Activated T-helper 1 cell treated with Interleukin-2 at 50 U/mL for 16 hours (primary cell): ENCODE data around the gene FTSJ3.

ENCODE experiments used
- DNase-seq: peaks from one replicate; pipeline ENCODE4 v3.0.0-alpha.2; 2020; ENCODE audit warnings: low read depth

The FTSJ3 gene

DNA sequence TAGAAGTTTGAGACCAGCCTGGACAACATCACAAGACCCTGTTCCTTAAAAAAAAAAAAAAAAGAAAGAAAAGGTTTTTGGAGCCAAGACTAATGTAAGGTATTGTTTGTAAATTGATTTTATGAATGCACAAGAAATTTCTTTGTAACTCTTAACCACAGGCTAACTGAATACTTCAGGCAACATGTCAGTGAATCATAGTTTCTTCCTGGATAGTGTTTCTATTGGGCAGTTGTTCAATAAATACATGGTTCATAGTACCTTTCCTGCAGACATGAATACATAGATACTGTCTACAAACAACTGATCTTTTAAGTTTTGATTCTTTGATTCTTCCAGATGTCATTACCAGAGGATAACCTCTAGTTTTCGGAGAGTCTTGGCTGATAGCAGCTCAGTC, 41.9 kb downstream of the FTSJ3 start:
- no peak for DNase-seq

DNA sequence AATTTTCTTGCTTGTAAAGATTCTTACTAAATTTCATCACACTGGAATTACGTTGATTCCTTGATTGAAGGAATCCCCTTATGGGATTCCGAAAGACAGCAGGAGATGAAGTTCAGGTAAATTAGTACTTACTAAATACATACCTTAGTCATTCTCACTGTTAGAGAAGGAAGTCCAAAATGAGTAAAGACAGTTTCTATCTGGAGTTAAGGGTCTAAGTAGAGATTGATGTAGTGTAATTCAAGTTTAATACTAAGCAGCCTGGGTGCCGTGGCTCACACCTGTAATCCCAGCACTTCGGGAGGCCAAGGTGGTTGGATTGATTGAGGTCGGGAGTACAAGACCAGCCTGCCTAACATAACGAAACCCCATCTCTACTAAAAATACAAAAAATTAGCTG, 43.9 kb downstream of the FTSJ3 start:
- no peak for DNase-seq

DNA sequence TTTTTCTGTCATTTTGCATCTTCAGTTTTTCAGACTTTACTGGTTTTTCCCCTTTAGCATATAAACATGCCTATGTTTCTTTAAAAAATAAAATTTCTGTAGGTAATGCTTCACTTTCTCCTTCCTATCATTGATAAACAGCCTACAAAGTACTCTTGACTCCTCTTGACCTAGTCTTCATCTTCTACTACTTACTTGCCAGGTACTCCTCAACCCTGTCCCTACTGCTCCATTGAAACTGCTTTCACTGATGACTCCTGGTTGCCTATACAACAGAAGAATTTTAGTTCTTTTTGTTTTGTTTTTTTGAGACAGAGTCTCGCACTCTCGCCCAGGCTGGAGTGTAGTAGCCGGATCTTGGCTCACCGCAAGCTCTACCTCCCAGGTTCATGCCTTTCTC, 46.5 kb downstream of the FTSJ3 start:
- DNase-seq = no peak

DNA sequence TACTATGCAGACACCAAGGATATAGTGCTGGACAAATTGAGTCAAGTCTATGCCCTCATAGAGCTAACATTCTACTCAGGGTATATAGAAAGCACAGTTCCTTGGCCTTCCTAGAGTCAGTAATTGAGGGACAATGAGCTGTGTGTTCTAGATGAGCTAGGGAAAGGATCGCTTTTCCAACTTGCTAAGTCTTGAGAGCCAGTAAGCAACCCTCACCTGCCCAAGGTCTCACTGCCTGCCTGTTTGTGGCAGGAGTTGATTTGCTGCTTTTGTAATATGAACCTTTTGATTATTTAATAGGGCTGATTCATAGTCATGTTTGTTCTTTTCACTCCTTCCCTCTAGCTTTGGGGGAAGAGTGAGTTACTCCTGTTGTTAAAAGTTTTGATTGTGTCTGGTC, 47.0 kb downstream of the FTSJ3 start:
- DNase-seq = no peak

DNA sequence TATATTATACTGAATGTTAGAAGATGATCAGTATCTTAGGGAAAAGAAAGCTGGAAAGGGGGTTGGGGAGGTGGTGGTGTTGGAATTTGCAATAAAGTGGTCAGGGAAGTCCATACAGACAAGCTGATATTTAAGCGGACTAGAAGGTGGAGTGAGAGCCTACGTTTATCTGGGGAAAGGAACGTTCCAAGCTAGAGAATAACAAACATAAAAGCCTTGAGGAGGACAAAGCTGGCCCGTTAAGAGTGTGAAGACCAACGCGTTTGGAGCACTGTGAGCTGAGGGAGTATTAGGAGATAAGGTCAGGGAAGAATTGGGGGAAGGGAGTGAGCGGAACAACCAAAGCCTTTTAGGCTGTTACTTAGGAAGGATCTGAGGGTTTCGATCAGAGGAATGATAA, 52.0 kb downstream of the FTSJ3 start:
- DNase-seq = no peak

DNA sequence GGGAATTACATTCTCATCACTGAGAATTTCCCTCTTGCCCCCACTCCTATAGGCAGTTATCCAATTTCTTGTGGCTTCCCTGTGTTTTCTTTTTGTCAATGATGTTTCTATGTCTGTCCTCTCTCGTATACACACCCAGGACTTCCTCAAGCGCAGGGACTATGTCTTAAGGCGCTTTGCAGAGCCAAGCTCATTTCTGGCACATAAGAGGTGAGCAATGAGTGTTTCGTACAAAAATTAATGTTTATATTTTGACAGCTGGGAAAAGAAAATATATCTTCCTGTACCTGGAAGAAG, 52.5 kb downstream of the FTSJ3 start:
- no peak for DNase-seq

DNA sequence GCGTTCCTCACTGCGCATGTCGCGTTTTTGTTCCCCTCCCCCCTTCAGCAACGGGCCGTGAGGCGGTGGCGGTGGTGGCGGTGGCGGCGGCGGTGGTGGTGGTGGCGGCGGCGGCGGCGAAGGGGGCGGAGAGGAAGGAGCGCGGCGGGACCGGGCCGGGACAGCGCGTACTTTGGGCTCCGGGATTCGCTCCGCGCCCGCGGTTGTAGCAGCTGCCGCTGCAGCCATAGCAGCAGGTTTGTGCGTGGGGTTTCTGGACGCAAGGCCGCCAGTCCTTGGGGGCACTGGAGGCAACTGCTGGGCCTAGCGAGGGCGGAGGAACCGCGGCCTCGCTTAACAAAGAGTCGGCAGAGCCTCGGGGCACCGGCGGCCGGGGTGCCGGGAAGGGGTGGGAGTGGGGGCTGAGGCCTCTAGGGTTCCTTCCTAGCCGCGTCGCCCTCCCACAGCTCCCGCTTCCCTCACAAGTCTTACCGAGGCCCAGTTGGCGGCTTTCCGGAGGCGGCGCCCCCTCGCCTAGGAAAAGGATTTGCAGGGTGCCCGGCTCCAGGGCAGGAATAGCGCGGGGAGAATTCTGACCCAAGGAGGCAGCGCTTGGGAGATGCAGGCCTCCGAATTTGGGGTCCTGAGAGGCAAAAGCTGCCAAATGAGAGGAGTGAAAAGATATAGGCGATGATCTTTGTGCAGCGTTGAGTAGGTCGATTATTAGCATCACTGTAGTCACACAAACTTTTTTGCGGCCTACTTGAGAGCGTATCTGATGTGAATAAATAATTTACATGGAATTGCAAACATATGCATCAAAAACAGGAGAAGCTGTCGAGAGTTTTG, 53.1 kb downstream of the FTSJ3 start, which contains the start of gene DDX42:
DDX42 (plus strand) TSS at position 30 of the 828 bp plus-strand sequence. CDS start 12,880 bp downstream, outside the sequence.
- peak; percentile 84 for DNase-seq

DNA sequence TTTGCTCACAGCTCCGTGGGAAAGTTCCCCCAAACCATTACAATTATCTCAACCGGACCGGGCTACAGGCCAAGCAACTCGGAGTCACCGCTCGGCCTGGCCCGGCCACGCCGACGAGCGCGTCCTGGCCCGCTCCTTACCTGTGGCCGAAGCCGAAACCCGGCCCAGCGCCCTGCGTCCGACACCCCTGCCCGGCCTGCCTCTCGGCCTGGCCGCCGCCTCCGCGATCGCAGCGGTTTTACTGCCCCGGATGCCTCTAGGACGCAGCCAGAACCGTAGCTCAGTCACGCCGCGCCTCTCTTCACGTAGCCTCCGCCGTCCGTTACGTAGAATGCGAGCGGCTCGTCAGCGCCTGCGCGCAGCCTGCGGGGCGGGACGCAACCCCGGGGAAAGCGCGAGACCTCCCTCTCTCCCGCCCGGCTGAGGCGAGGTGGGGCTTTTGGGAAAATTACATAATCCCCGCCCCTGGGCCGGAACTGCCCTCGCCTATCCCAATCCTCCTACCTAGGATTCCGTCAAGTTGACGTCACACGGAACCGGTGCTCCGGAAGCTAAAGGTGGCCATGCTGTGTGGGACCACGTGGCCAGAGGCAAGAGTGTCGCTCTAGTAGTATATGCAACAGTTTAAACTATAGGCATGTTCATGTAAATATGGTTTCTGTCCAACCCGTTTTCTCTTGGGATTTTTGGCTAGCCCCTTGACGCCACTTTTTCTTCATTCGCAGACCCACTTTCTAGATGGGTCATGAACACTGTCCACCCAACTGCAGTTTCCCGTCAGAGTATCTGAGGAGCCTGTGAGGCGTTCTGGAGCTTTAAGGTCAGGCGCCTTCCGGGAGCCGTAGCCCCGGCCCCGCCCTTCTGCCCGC, 54.0 kb downstream of the FTSJ3 start, which contains the start of gene CCDC47:
CCDC47 (minus strand) TSS at position 326 of the 869 bp plus-strand sequence. CDS start 7,422 bp downstream, outside the sequence.
- peak; percentile 98 for DNase-seq

DNA sequence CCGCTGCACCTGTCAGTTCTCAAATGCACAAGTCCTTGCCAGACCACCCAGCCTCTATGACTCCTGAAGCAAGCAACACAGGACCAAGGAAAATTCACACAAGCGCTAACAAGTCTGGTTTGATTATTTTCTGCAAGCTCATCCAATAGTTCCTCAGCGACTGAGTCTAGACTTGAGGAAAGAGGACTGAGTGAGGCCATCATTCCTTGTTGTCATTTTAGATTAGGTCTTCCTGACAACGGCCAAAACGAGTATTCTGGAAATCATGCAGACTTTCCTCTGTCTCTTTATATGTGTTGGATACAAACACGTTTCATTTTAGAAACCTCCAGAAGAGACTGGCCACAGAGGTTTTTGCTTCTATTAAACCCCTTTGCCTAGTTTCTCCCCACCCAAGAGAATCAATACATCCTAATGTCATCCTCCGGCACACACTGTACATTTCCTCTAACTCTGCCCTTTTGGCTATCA, 54.6 kb downstream of the FTSJ3 start:
- DNase-seq = no peak
